ENCODE results near the gene EIF4B. TPM values are rescaled to one million over a fixed set of nuclear protein-coding genes. Genes with fewer than 3 reads are reported as not detected.

Gene EIF4B
- polyA plus RNA-seq, 1 donor = 448 TPM

- DNase-seq = no peak
Observed at GRCh38 chr12:53059434-53060063, 53.3 kb downstream of the EIF4B start.

- no peak for DNase-seq
Observed at GRCh38 chr12:53060064-53060720, 53.9 kb downstream of the EIF4B start.

- DNase-seq = no peak
Observed at GRCh38 chr12:53060721-53061276, 54.5 kb downstream of the EIF4B start.

GRCh38 chr12:53061404-53062010, 55.3 kb downstream of the EIF4B start:
- DNase-seq = no peak

GRCh38 chr12:53062011-53062961, 56.0 kb downstream of the EIF4B start:
- no peak for DNase-seq

GRCh38 chr12:53062977-53063707, 56.9 kb downstream of the EIF4B start:
- DNase-seq = no peak

- DNase-seq = peak; percentile 84
Observed at GRCh38 chr12:53063708-53064612, 57.7 kb downstream of the EIF4B start.

GRCh38 chr12:53064613-53065436, 58.6 kb downstream of the EIF4B start:
- DNase-seq = no peak

GRCh38 chr12:53065470-53065869, 59.2 kb downstream of the EIF4B start:
- DNase-seq = no peak

GRCh38 chr12:53065975-53066931, 60.0 kb downstream of the EIF4B start:
- peak; percentile 86 for DNase-seq

GRCh38 chr12:53067074-53067992, 61.1 kb downstream of the EIF4B start:
- no peak for DNase-seq

- DNase-seq = no peak
Observed at GRCh38 chr12:53067993-53068770, 61.9 kb downstream of the EIF4B start.

GRCh38 chr12:53068811-53069585, 62.7 kb downstream of the EIF4B start:
- DNase-seq = no peak

GRCh38 chr12:53069621-53070410, 63.6 kb downstream of the EIF4B start:
- peak; percentile 79 for DNase-seq

Data from hindlimb muscle (tissue), 1 donor.